ENCODE results near the gene CBLN3.
A peak's percentile ranks its signal among the peaks of the same experiment; 100 is the strongest.

CBLN3 gene

GRCh38 chr14:24438223-24439097, 9.0 kb upstream of the CBLN3 start:
- no peak for DNase-seq

GRCh38 chr14:24437736-24438067, 8.2 kb upstream of the CBLN3 start:
- DNase-seq: no peak

GRCh38 chr14:24437020-24437735, 7.7 kb upstream of the CBLN3 start:
- no peak for DNase-seq

GRCh38 chr14:24436355-24437019, 7.0 kb upstream of the CBLN3 start:
- peak; percentile 56 for DNase-seq

- no peak for DNase-seq
Observed at GRCh38 chr14:24435998-24436354, 6.5 kb upstream of the CBLN3 start.

- peak; percentile 53 for DNase-seq
Observed at GRCh38 chr14:24435192-24435810, 5.8 kb upstream of the CBLN3 start.

- DNase-seq: peak; percentile 49
Observed at GRCh38 chr14:24434676-24435075, 5.2 kb upstream of the CBLN3 start.

GRCh38 chr14:24434036-24434435, 4.6 kb upstream of the CBLN3 start:
- DNase-seq: no peak

GRCh38 chr14:24432259-24433131, 3.0 kb upstream of the CBLN3 start:
- DNase-seq: peak; percentile 47

- DNase-seq: peak; percentile 92
Observed at GRCh38 chr14:24431569-24432258, 2.2 kb upstream of the CBLN3 start.

- DNase-seq: peak; percentile 81
Observed at GRCh38 chr14:24430682-24431568, 1.5 kb upstream of the CBLN3 start.

GRCh38 chr14:24430143-24430681, 744 bp upstream of the CBLN3 start:
- DNase-seq: no peak

GRCh38 chr14:24428628-24429394, 657 bp downstream of the CBLN3 start:
- peak; percentile 53 for DNase-seq

GRCh38 chr14:24427537-24428508, 1.6 kb downstream of the CBLN3 start:
- peak; percentile 54 for DNase-seq

- DNase-seq: peak; percentile 56
Observed at GRCh38 chr14:24426912-24427536, 2.4 kb downstream of the CBLN3 start.

- no peak for DNase-seq
Observed at GRCh38 chr14:24426150-24426911, 3.1 kb downstream of the CBLN3 start.

- DNase-seq: no peak
Observed at GRCh38 chr14:24425704-24426103, 3.8 kb downstream of the CBLN3 start.

Data from activated CD8-positive, alpha-beta memory T cell treated with anti-CD3 and anti-CD28 coated beads for 24 hours (primary cell).